Measurements from ENCODE around the gene PLCH1.

Gene PLCH1

DNA sequence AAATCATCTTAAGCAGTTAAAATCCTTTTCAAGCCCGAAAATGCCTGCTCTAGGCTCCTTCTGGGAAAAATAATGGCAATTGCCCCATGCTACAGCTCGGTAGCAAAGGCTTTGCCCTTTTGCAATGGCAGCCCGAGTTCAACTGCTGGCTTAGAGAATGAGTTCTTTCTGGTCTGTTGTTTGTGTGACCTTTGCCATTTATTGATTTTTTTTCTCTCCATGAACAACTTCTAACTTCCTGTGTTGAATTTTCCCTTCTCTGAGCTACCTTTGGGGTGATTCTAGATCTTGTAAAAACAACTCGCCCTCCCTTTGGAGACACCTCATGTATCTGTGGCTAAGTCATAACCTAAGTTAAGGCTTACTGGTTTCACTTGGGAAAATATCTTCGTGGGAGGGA, 139.3 kb downstream of the PLCH1 start:
- no peaks in the 10 kb centered on the region for H3K9me3 ChIP-seq
- H3K36me3 ChIP-seq = no peaks in the 10 kb centered on the region
- TF ChIP-seq, protein P1, sequence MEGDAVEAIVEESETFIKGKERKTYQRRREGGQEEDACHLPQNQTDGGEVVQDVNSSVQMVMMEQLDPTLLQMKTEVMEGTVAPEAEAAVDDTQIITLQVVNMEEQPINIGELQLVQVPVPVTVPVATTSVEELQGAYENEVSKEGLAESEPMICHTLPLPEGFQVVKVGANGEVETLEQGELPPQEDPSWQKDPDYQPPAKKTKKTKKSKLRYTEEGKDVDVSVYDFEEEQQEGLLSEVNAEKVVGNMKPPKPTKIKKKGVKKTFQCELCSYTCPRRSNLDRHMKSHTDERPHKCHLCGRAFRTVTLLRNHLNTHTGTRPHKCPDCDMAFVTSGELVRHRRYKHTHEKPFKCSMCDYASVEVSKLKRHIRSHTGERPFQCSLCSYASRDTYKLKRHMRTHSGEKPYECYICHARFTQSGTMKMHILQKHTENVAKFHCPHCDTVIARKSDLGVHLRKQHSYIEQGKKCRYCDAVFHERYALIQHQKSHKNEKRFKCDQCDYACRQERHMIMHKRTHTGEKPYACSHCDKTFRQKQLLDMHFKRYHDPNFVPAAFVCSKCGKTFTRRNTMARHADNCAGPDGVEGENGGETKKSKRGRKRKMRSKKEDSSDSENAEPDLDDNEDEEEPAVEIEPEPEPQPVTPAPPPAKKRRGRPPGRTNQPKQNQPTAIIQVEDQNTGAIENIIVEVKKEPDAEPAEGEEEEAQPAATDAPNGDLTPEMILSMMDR (IDR thresholded peaks at IDR 0.05; ENCODE audit: low read depth, low read length) = no peak
- no peak for DNase-seq
- H3K4me1 ChIP-seq = no peaks in the 10 kb centered on the region
- H3K27me3 ChIP-seq = no peaks in the 10 kb centered on the region
- no peak overlapping the region for H3K4me3 ChIP-seq (ENCODE audit: low read depth, low read length)

DNA sequence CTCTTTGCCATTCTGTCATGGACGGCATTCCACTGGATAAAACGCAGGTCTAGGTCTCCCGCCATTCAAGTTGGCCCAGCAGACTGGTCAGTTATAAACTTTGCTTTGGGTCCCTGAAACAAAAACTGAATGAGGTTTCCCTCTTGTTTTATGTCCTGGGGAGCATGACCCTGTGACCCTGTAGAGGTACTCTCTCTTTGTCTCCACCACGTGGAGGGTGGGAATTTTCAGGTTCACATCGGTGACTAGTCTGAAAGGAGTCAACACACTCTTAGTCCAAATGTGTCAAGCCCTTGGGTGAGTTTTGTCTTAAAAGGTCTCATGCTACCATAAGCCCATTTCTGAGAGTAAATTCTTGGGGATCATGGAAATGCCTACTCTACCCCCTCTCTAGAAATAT, 139.9 kb downstream of the PLCH1 start:
- H3K9me3 ChIP-seq = no peaks in the 10 kb centered on the region
- no peaks in the 10 kb centered on the region for H3K36me3 ChIP-seq
- DNase-seq = no peak
- no peaks in the 10 kb centered on the region for H3K4me1 ChIP-seq
- TF ChIP-seq, protein P1 (IDR thresholded peaks at IDR 0.05; ENCODE audit: low read depth, low read length) = no peak
- no peak overlapping the region for H3K4me3 ChIP-seq (ENCODE audit: low read depth, low read length)
- H3K27me3 ChIP-seq = no peaks in the 10 kb centered on the region

DNA sequence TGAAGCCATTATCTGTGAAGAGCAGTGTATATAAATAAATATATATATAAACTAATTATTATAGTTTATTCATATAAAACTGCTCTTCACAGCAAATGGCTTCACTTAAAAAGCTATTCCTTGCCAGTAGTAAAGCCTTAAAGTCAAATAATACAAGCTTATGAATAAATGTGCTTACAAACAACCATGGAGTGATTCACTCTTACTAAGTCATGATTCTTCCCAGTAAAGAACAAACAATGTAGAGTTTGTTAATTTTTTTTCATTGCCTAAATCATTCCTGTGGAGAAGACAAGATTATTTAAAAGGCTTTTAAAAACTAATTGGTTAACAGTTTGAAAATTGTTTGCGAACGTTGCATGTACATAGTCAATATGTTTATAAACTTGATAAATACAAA, 140.7 kb downstream of the PLCH1 start:
- DNase-seq = no peak
- Histone ChIP-seq H3K9me3 (no peaks in the 10 kb centered on the region), H3K36me3 (no peaks in the 10 kb centered on the region), H3K4me1 (no peaks in the 10 kb centered on the region), H3K4me3 (ENCODE audit: low read depth, low read length) (no peak overlapping the region), H3K27me3 (no peaks in the 10 kb centered on the region)
- TF ChIP-seq, protein P1 (IDR thresholded peaks at IDR 0.05; ENCODE audit: low read depth, low read length) = no peak

DNA sequence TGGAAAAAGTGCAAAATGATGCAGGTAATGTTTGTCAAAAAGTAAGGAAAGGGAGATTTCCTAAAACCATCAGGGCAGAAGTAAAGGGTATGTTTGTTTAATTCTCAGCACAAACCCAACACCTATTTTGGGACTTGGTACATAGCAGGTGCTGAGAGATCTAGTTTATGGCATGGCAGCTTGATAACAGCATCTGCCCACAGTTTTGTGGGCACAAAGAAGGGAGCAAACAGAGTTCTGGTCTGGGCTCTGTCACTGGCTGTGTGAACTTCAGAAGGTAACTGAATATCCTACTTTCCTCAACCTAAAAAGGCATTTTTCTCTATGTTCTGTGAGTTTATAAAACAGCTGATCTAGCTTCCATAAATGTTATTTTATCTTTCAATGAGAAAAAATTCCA, 141.6 kb downstream of the PLCH1 start:
- H3K4me3 ChIP-seq (ENCODE audit: low read depth, low read length) = no peak overlapping the region
- H3K4me1 ChIP-seq = no peaks in the 10 kb centered on the region
- no peaks in the 10 kb centered on the region for H3K27me3 ChIP-seq
- no peak for DNase-seq
- TF ChIP-seq, protein P1 (IDR thresholded peaks at IDR 0.05; ENCODE audit: low read depth, low read length) = no peak
- no peaks in the 10 kb centered on the region for H3K36me3 ChIP-seq
- H3K9me3 ChIP-seq = no peaks in the 10 kb centered on the region

DNA sequence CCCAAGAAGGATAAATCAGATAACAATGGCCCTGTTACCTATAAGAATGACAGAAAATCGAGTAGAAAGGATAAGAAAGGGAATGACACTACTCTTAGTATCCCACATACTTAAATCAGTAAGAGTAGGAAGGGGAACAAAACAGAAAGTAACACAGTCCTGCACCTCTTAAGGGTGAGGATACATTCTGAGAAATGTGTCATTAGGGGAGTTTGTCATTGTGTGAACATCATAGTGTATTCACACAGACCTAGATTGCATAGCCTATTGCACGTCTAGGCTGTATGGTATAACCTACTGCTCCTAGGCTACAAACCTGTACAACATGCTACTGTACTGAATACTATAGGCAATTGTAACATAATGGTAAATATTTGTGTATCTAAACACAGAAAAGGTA, 142.6 kb downstream of the PLCH1 start:
- Histone ChIP-seq H3K36me3 (no peaks in the 10 kb centered on the region), H3K4me3 (ENCODE audit: low read depth, low read length) (no peak overlapping the region), H3K9me3 (no peaks in the 10 kb centered on the region), H3K27me3 (no peaks in the 10 kb centered on the region), H3K4me1 (no peaks in the 10 kb centered on the region)
- no peak for DNase-seq
- TF ChIP-seq, protein P1 (IDR thresholded peaks at IDR 0.05; ENCODE audit: low read depth, low read length) = no peak

DNA sequence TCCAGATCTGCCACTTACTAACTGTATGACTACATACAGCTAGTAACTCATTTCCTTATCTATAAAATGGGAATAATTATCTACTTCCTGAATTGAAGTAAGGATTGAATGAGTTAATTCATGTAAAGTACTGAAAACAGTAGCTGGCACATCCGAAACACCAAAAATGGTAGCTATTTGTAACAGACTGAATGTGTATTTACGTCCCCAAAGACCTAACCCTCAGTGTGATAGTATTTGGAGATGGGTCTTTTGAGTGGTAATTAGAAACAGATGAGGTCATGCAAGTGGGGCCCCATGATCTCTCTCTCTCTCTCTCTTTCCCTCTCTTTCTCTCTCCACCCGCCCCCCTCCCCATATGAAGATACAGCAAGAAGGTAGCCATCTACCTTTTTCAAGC, 146.2 kb downstream of the PLCH1 start:
- no peak for DNase-seq
- Histone ChIP-seq H3K9me3 (no peaks in the 10 kb centered on the region), H3K27me3 (no peaks in the 10 kb centered on the region), H3K4me1 (no peaks in the 10 kb centered on the region), H3K4me3 (ENCODE audit: low read depth, low read length) (no peak overlapping the region), H3K36me3 (no peaks in the 10 kb centered on the region)
- TF ChIP-seq, protein P1 (IDR thresholded peaks at IDR 0.05; ENCODE audit: low read depth, low read length) = no peak

Measured in BE2C (cell line).